Hematopoietic multipotent progenitor cell treated with erythropoietin and hydrocortisone succinate and interleukin-3 and kit ligand, for 17 days (in vitro differentiated cells): ENCODE data around the gene SLC6A11.

Source experiments
- DNase-seq: peaks from one replicate; pipeline ENCODE4 v3.0.0-alpha.2; 2015; ENCODE audit warnings: low spot score

Gene SLC6A11

DNA sequence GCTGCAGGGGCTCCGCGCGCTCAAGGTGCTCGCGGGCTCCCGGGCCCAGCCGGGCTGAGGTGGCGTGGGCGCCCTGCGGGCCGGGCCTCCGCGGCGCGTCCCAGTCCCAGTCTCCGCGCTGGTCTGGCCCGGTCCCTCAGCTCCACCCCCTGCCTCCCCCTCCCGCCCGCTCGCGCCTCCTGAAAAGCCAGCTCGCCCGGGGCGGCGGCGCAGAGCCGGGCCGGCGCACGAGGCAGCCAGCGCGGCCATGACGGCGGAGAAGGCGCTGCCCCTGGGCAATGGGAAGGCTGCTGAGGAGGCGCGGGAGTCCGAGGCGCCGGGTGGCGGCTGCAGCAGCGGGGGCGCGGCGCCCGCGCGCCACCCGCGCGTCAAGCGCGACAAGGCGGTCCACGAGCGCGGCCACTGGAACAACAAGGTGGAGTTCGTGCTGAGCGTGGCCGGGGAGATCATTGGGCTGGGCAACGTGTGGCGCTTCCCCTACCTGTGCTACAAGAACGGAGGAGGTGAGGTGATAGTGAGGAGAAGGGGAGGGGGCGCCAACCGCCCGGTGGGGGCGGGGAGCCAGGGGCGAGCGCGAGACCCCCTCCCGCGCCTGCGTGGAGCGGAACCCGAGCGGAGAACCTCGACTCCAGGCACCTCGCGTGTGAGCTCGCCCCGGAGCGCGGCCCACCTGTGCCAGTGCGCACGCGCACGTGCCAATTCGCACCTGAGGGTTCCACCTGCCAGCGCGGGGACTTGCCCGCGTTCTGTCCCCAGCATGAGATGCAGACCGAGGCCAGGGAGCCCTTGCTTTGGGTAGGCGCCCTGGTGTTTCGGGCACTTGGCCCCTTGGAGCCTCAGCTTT is at the start of gene SLC6A11:
TSS of gene SLC6A11 (plus strand) at position 210 of the 844 bp plus-strand sequence. CDS start at position 248, 38 bp downstream.
- no peak for DNase-seq

DNA sequence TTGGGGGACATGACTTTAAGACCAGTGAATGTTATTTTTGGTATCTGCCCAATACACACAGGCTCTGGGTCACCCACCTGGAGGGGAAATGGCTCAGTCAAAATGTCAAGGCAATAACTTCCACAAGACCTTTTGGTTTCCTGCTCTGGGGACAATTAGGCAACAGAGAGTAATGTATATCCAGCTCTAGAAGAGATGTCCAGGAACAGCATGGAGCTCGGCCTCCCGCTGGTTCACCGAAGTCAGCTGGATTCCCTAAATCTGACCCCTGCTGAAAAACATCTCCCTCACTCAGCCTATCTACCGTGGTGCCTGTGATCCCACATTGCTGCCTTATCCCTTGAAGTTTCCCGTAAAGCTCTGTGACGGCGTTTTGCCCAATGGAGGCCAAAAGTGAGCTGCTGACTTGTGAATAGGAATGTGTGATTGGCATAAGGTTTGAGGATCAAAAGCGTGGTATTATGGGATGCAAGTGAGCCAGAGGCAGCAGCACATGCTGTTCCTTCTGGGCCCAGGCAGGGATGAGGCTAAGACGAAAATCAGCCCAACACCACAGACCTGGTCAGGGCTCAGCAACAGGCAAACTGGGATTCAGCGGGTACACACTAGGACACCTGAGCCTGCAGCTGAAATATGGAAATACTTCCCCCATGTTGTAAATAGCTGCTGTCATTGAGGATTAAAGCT is 47.2 kb upstream of the SLC6A11 start:
- no peak for DNase-seq

DNA sequence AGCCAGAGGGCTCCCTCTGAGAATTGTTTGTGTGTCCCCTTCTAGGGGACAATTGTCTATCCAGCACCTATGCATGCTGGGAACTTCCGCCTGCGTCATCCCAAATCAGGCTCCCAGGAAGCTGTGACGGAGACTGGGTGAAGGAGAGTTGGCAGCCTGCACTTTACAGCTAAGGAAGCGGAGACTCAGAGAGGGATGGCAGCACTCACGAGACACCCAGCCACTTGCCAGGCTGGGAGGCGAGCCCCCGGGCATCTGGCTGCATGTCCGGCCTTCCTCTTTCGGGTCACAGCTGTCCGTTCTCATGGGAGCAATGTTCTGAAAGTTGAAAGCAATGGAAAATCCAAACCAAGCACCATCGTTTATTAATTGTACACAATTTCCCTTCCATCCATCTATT is 45.5 kb upstream of the SLC6A11 start:
- no peak for DNase-seq

DNA sequence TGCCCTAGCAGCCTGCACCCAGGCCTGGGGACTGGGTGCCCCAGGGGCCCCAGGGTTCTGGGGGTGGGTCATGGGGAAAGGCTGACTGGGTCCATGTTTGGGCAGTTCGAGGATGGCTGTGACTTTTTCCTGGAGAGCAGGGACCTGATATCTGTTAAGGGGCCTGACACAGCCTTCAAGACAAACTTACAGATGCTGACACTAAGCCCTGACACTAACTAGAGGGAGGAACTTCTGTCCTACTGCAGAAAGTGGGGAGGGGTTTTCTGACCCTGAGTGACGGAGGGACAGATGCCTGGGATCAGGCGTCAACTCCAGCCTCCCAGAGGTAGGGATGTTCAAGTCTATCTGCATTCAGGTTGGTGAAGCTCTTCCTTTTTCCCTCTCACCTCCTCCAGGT is 45.0 kb upstream of the SLC6A11 start:
- DNase-seq, result no peak

DNA sequence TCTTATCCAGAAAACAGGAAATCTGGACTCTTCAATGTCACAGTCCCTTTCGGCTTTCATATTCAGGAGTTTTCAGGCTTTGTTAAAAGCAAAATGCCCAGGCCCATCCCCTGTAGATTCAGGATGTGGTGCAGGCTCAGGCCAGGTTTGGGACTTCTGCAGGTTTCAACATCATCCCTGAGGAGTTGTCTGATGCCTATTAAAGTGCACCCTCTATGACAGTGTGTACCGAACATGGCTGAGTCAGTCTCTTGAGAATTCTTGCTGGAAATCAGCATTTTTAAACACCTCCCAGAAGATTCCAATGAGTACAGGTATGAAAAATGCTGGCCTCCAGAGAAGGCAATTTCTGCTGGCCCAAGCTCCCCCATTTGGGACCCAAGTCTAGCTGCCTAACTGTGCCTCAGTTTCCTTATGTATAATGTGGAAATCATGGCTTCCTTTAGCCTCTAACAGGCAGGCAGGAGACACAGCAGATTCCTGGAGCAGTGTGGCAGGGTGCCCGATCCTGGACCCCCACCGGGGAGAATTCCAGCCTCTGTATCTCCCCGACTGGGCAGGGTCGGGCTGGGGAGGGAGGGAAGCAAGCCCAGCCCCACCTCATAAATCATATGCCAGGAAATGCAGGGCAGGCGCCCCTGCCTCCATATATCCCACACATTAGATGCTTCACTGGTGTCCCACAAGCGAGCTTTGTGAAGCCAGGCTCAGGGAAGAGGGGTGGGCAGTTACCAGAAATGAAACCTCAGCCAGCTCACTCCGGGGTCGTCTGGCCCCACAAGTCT is 44.4 kb upstream of the SLC6A11 start:
- DNase-seq, result no peak

DNA sequence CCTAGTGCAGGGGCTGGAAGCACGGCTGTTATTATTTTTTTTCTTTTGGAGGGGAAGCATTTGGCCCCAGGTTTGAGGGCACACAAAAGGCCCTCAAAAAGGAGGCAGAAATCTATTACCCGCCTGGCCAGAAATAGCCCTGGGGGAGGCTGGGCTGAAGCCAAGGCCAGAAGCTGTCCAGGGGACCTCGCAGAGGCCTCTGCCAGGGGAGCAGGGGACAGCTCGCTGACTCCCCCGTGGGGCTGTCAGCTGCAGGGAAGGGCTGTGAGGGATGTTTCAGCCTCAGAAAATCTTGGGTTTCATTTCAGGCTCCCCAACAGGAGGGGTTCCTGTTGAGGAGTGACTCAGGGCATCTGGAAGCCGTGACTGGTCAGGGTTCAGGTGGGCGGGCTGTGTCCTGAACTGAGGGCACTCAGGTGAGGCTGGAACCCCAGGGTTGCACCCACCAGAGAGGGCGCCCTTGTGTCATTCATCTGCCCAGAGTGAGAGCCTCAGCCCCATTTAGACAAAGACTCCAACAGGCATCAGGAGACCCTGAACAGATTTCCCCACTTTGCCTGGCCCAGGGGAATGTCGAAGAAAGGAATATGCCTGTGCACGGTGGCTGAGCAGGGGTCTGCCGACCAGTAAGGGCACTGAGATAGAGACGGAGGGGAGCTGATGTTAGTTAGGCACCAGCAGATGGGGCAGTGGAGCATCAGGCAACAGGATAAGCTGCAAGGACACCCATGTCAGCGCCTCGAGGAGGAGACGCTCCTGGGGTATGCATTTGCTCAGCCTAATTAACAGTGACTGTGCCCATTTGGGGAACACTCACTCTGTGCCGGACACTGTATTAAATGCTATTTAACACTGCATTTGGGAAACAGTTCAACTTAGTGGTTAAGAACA is 43.5 kb upstream of the SLC6A11 start:
- no peak for DNase-seq

DNA sequence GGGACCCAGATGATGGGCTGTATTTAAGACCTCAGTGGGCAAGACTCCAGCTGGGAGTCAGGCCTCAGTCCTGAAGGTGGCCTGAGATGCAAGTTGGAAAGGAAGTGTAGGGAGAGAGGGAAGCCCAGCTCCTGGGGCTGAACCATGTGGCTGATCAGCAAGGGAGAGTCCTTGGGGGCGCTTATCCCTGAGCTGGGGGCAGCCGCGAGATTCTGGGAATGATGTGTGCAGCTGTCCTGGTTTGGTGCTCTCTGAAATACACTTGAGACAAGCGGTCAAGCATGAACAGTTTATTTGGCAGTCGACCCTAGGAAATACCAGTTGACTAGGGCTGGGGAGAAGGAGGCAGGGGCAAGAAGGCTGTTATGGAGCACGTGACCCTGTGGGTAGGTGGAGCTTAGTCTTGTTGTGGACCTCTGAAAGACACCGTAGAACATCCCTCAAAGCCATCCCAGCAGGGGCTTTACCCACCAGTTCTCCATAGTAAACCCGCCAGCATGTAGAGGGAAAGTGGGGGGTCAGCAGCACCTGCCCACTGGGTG is 41.8 kb upstream of the SLC6A11 start:
- DNase-seq, result no peak

DNA sequence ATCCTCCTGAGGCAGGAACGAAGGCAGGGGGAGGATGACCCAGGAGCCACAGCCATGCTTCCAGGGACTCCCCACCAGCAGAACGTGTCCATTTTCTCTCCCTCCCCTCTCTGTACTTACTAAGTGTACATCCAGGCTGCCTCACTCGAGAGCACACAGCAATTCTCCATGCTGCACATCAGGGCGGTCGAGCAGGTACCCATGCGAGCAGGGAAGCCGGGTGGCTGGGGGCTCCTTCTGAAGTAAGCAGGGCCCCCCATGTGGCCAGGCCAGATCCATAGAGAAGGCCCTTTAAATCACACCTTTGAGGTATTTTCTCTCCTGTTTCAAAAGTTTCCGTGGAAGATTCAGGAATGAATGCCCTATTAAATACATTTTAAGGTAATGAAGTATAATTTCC is 41.2 kb upstream of the SLC6A11 start:
- no peak for DNase-seq

DNA sequence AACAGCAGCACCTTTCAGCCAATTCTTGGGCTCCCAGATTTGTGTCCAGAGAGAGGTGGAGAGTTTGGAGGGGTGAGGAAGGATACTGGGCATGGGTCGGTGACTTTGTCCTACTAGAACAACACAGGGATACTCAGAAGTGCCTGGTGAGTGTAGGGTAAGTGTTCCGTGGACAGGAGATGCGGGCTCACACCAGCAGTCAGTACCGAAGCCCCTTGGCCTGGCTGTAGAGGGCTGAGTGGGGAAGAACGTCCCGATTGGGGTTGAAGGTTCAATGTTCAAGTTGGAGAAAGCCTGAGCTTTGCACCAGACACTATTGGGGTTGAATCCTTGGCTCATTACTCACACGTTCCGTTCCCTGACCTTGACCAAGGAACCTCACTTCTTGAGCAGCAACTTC is 40.8 kb upstream of the SLC6A11 start:
- DNase-seq, result no peak

DNA sequence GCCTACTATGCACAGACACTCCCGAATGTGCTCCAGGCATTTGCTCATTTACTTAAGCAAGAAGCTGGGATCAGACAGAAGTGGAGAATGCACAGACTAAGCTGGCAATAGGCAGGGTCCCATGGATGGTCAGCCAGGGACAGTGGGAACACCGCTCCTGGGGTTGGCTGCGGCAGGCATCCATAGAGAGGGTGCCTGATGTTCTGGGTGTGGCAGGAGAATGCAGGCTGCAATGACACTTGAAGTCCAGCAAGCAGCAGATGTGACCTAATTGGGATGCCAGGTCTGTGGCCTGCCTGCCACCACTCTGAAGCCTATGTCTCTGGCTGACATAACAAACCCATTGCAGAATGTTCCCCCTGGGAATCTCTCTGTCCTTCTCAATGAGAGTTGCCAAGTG is 40.2 kb upstream of the SLC6A11 start:
- DNase-seq, result no peak

DNA sequence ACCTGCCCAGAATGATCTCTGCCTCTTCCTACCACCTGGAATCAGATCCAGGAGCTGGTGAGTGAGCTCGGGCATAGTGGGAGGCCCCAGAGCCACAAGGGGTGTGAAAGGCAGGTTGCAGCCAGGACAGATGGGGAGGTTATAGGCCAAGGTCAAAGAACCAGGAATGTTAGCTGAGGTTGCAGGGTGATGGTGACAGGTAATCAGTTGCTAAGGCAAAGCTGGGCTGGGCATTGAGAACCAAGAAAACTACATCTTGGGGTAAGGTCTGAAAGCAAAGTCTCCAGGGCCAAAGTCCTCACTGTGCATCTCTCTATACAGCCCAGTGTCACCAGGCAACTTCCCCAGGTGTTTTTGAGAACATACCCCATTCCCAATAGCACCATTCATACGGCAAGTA is 38.4 kb upstream of the SLC6A11 start:
- DNase-seq, result no peak

DNA sequence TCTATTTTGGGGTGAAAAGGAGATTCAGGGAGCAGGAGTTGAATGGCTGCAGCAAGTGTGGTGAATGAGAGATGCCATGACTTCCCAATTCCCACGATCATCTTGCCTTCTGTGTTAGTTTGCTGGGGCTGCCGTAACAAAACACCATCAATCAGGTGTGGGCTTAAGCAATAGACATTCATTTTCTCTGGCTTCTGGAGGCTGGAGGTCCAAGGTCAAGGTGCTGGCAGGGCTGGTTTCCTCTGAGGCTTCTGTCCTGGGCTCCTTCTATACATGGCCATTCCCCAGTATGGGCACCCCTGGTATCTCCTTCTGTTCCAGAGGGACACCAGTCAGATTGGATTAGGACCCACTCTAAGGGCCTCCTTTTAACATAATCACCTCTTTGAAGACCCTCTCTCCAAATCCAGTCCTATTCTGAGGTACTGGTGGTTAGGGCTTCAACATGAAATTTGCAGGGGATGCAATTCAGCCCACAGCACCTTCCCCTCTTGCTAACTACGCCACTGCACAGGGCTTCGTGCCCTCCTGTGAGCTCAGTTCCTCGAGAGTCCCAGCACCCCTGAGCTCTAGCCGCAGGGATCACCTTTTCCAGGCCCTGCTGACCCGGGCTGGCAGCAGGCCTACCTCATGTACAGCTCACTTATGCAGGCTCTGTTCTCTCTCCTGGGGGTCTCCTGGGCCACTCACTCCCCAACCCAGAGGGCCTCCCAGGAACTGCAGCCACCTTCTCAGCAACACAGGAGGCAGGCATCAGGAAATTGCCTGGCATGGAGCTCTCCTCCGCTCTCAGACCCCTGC is 37.3 kb upstream of the SLC6A11 start:
- no peak for DNase-seq

DNA sequence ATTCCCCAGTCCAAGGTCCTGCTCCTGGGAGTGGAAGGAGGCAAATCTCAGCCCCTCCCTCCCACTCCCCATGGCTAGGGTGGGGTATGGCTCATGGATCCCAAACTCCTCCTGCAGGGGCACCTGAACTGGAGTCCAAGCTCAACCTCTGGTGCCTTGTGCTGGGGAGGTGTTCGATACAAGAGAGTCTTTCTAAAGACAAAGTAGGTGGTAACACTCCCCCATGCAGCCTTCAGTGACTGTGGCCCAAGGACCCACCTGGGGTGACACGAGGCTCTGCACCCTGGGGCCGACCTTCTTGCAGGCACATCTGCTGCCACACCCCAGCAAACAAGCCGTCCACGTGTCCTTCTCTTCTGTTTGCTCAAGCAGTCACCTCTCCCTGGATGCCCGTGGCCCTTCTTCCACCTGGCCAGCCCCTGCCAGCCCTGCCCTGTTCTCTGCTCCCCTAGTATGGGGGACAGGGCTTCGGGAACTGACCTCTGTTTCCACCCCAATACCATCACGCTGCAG is 36.7 kb upstream of the SLC6A11 start:
- DNase-seq, result no peak

DNA sequence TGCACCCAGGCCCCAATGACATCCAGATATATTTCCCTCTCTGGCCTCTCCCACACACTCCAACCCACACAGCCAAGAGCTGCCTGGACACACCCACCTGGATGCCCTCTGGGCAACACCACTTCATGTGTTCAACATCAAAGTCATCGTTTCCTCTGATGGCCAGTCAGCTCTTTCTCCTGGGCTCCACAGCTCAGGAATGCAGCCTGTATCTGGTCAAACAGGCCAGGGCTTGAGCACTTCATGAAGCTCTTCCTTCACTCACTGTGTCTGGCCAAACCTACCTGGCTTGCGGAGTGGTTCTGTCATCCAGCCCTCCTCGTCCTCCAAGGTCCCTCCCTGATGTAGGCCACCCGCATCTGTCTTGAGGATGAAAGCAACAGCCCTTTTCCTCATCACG is 35.8 kb upstream of the SLC6A11 start:
- DNase-seq, result no peak

DNA sequence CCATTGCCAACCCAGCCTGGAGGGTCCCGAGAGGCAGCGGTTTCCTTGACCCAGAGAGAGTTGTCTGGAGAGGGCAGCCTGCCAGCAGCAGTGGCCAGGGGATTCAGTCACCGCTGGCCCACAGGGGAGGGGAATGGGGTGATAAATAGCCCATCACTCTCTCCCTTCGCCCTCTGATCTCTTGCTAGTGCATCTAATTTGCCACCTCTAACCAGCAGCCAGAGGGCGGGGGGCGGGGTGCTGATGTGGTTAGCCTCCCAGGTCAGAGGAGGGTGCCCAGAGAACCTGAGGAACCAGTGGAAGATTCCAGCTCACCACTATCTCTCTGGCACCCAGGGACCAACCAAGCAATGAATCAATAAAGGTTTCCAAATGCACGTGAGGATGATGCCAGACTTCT is 35.1 kb upstream of the SLC6A11 start:
- no peak for DNase-seq

DNA sequence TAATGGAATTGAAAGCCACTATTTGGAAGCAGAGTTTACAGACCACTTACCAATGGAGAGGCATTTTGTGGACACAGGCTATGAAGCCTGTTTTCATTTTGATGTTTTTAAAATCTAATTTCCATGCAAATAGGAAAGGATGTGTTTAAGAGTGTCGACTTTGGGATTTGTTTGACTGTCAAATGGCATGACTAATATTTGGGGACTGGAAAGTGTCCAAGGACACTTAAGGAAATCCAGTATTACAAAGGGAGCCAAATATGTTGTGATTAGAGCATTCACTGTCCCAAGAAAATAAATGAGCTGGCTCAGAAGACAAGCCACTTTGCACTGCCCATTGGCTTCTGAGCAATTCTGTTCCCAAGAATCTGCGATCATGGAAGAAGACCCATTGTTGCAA is 34.0 kb upstream of the SLC6A11 start:
- no peak for DNase-seq

DNA sequence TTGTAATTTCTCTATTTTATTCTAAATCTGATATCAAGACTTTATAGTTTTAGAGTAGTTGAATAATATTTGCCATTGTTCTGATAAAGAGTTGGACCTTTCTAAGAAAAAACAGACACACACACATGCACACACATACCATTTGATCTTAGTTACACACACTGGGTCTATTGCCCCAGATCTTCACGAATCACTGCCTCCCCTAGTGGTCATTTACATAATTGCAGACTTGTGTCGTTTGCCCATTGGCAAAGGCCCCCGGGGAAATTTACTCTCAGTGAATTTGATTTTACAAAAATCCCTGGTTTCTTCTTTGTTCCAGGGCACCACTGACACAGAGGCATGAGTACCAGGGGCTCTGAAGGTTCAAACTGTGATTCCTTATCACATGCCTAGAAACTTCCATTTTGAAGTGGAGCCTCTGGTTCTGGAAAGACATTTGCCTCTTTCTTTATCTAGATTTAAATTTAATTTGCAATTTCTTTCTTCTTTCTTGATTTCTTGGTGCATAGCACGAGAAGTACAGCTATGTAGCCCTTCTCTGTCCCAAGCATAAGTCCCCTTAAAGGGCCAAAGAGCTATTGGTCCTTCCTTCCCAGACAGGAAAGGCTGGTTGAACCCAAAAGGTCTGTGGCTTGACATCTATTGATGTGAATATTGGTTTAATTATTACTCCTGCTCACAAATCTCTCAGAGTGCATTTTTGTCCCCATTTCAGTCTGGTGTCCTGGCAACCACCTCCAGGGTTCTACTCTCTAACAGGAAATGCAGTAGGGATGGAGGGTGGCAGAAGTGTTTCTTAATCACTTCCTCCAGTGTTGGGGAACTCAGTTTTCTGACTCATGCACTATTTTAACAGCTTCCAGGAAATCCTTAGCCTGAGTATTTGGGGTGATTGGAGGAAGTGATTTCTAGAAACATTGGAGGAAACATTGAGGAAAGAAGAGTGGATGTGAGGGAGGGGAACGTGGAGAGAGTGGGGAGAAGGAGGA is 32.4 kb upstream of the SLC6A11 start:
- DNase-seq, result peak; percentile 45

DNA sequence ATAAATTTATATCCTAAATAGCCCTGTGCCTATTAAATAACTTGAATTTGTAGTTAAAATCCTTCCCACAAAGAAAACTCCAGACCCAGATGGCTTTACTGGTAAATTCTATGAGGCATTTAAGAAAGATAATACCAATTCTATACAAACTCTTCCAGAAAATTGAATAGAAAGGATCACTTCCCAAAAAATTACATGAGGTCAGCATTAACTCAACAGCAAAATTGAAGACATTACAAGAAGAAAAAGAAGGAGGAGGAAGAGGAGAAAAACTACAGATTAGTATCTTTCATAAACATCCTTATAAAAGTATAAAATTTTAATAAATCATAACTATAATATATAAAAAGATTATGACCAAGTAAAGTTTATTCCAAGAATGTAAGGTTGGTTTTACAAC is 29.4 kb upstream of the SLC6A11 start:
- DNase-seq, result no peak

DNA sequence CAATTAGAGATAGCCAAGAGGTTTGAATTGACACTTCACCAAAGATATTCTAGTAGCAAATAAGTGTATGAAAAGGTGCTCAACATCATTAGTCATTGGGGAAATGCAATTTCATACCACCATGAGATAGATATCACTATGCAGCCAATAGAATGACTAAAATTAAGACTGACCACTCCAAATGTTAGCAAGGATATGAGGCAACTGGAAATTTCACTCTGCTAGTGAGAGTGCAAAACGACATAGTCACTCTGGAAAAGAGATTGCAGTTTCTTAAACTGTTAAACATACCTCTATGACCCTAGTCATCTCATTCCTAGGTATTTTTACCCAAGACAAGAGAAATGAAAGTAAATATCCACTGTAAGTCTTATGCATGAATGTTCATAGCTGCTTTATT is 27.6 kb upstream of the SLC6A11 start:
- no peak for DNase-seq
